ENCODE results near the gene EBP.
"Not testable (repeated sequence)": the region's sequence is repeated elsewhere in the genome, so short reads cannot be mapped to it uniquely, and the experiment has no call there.

EBP gene

DNA sequence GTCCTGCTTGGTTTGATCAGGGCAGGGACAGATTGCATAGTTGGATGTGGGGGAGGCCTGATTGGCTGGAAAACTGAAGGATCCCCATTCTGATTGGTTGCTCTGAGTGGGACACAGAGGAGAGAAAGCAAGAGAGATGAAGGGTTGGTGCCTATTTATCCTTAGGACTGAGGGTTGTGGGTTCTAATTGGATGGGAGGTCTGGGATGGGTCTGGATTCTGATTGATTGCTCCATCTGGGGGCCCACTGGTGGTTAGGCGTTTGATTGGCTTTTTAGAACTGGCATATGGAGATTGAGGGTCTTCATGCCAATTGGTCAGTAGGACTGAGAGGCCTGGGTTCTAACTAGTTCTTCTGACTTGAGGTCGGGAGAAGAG is 644 bp upstream of the EBP start:
- peak in 13 of 56 donors; percentile 1 to 40 (median 8) for DNase-seq

DNA sequence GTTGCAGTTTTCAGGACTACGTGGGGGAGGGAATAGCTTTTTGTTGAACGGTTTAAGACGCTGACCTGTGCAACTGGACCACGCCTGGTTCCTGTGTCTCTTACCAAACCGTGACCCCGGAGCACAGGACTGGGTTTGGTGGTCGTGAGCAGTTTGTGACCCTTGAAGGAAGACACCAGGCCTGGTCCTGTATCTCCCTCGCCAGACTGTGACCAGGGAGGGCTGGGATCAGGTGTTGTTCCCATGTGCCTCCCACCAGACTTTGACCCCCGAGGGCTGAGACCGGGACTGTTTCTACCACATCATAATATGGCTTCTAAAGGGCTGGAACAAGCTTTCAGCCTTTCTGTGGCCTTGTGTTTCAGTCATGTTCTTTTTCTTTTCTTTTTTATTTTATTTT is 683 bp downstream of the EBP start:
- peak in 1 of 56 donors; percentile 15 for DNase-seq

DNA sequence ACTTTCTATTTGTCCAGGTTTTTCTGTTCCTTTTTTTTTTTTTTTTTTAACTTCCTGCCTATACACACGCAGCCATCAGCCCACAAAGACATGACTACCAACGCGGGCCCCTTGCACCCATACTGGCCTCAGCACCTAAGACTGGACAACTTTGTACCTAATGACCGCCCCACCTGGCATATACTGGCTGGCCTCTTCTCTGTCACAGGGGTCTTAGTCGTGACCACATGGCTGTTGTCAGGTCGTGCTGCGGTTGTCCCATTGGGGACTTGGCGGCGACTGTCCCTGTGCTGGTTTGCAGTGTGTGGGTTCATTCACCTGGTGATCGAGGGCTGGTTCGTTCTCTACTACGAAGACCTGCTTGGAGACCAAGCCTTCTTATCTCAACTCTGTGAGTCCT is 2.1 kb downstream of the EBP start:
- no peak for DNase-seq

DNA sequence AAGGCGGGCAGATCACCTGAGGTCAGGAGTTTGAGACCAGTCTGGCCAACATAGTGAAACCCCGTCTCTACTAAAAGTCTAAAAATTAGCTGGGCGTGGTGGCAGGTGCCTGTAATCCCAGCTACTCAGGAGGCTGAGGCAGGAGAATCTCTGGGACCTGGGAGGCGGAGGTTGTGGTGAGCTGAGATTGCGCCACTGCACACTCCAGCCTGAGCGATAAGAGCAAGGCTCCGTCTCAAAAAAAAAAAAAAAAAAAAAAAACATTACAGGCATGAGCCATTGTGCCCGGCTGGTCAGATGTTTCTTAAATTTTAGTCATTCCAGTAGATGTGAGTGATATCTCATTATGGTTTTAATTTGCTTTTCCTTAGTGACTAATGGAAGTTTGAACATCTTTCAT is 4.2 kb downstream of the EBP start:
- DNase-seq, result not testable (repeated sequence)

DNA sequence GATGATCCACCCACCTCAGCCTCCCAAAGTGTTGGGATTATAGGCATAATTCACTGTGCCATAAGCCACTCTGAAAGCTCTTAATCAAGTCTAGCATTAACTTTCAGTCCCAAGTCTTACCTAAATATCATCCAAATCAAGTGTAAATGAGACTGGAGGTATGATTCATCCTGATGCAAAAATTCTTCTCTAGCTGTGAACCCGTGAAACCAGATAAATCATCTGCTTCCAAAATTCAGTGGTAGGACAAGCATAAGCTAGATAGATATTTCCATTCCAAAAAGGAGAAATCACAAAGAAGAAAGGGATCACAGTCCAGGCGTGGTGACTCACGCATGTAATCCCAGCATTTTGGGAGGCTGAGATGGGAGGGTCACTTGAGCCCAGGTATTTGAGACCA is 9.1 kb downstream of the EBP start:
- no peak for DNase-seq

DNA sequence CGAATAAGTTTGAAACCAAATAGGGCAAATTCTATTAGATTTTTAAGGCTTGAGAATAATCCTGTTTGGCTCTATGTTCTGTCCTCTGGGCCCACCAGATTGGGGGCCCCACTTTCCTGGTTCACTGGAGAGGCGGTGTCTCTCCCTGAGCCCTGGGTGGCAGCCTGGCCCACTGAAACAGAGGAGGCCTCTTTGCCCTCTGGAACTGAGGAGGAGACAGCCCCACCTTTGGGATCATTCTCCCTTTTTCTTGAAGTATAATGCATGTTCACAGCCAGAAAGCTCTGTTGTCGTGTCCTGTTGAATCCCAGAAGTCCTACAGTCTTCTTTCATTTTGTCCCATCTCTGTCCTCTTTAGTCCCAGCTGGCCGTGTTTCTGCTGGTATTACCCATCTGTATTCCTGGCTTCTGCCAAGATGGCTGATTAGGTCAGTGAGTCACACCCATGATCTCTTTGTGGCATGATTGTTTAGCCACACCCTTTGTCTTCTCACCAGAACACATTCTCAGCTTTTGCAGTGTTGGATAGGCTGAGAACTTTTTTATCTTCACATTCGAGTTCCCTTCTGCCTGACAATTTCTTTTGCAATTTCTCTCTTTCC is 9.9 kb downstream of the EBP start:
- DNase-seq, result no peak

DNA sequence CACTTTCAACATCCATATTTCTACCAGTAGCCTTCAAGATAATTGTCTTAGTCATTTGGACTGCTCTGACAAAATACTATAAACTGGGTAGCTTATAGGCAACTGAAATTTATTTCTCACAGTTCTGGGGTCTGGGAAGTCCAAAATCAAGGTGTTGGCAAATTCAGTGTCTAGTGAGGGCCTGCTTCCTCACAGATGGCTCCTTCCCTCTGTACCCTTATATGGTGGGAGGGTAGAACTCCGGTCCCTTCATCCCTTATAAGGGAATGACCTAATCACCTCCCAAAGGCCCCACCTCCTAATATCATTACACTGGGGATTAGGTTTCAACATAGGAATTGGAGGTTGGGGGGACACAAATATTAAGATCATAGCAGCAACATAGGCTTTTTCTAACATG is 10.6 kb downstream of the EBP start:
- no peak for DNase-seq

DNA sequence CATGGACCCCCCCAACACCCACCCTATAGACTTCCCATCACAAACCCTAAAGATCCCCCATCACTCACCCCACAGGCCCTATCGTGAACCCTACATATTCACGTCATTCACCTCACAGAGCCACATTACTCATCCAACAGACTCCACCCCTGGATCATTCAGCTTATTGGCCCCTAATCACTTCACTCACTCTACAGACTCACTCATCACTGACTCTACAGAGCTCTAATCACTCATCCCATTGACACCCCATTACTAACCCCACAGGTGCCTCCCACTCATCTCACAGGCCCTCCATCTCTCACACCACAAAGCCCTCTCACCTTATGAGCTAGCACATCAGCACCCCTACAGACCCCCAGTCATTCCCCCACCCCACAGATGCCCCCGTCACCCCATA is 11.6 kb downstream of the EBP start:
- DNase-seq, result no peak

DNA sequence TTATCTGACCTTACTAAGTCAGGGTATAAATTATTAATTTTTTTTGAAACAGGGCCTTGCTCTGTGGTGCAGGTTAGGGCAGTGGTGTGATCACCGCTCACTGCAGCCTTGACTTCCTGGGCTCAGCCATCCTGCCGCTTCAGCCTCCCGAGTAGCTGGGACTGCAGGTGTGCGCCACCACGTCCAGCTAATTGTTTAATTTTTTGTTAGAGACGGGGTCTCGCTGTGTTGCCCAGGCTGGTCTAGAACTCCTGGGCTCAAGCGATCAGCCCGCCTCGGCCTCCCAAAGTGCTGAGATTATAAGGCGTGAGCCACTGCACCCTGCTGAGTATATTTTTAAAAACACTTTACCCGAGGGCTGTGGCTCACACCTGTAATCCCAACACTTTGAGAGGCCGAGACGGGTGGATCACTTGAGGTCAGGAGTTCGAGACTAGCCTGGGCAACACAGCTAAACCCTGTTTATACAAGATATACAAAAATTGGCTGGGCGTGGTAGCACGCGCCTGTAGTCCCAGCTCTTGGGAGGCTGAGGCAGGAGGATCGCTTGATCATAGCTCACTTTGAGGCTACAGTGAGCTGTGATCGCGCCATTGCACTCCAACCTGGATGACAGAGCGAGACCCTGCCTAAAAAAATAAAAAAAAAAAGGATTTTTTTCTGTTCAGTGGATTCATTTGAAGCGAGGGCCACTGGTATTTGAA is 17.2 kb downstream of the EBP start:
- DNase-seq, result peak in 1 of 56 donors; percentile 15

DNA sequence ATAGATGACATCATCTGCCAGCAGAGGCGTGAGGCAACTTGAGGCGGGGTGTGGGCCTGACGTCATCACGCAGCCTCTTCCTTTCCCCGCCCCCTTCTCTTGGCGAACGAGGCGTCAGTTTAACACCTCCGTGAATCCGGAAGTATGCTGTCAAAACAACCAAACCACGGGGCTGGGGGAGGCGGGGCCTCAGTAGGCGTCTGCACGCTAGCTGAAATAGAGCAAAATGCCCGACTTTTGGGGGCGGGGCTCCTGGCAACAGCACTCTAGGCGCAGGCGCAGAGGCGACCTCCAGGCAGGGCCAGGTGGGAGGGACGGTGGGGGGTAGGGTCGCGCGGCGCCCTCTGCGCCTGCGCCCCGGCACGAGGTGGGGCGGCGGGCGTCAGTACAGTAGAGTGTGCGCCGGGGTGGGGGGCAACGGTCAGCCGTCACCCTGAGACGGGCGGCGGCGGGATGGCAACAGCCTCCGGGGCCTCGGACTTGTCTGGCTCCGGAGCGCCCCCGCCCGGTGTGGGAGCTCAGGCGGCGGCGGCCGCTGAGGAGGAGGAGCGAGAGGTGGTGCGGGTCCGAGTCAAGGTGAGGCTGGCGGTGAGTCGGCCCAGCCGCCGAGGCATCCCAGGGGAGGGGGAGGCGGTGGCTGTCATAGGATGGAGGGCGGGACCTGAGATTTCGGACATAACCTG is 17.9 kb downstream of the EBP start, which contains the start of gene TBC1D25:
Gene TBC1D25, plus strand, starts transcription at position 370 of the 683 bp plus-strand sequence. Its CDS starts 84 bp downstream, at position 454.
- DNase-seq, result peak; percentile 34 to 96 (median 88)

DNA sequence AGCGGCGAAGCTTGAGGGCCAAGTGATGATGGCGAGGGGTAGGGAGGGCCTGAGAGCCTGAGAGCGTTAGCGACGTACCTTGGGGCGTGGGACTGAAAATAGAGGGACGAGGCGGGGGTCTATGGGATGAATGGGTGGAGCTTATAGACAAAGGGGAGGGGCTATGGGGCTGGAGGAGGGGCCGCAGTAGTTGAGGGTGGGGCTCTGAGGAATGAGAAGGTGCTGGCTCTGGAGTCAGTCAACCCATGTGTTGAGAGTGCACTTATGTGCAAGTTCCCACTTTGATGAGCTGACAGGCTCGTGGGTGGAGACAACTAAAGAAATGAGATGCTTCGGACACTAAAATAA is 18.4 kb downstream of the EBP start:
- peak in 26 of 56 donors; percentile 5 to 57 (median 28) for DNase-seq

DNA sequence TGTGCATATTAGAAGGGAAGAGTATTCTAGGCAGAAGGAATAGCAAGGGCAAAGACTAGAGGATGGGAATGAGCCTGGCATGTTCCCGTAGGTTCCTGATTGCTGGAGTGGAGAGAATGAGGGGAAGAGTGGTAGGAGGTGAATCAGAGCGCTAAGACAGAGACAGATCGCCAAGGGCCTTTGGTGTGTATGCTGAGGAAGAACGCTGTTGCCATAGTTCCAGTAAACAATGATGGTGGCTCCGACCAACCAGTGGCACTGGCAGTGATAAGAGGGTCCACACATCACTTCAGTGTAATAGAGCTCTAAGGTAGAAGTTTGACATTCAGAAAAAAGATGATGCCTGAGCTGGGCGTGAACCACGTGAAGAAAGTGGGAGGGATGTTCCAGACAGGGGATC is 18.9 kb downstream of the EBP start:
- DNase-seq, result no peak

DNA sequence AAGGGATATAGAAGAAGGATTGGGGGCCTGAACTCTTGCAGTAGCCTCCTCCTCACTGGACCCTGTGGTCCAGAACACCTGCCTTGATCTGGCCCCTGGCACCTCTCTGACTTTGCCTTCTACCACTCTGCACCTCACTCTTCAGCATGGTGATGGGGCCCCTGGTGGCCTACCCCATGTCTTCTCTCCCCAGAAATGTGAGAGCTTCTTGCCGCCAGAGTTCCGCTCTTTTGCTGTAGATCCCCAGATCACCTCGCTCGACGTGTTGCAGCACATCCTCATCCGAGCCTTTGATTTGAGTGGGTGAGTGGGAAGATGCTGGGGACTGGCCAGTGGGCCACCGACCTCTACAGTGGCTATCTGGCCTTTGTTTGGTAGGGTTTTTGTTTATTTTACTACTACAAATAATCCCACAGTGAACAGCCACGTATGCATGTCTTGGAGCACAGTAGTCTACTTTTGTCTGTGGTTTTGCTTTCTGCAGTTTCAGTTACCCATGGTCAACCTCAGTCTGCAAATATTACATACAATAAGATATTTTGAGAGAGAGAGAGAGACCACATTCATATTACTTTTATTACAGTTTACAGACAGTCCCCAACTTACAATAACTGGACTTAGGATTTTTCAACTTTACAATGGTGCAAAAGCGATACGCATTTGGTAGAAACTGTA is 19.7 kb downstream of the EBP start:
- DNase-seq, result no peak

DNA sequence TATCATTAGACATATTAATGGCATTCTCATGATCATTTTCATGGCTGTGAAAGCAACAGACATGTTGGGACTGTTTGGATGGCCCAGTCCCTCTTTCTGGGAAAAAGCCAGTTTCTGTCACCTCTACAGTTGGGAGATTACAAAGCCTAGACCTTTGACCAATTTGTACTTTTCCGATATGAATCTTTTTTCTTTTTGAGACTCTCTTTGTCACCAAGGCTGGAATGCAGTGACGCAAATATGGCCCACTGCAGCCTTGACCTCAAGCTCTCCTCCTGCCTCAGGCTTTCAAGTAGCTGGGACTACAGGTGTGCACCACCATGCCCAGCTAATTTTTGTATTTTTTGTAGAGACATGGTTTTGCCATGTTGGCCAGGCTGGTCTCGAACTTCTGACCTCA is 27.3 kb downstream of the EBP start:
- no peak for DNase-seq

DNA sequence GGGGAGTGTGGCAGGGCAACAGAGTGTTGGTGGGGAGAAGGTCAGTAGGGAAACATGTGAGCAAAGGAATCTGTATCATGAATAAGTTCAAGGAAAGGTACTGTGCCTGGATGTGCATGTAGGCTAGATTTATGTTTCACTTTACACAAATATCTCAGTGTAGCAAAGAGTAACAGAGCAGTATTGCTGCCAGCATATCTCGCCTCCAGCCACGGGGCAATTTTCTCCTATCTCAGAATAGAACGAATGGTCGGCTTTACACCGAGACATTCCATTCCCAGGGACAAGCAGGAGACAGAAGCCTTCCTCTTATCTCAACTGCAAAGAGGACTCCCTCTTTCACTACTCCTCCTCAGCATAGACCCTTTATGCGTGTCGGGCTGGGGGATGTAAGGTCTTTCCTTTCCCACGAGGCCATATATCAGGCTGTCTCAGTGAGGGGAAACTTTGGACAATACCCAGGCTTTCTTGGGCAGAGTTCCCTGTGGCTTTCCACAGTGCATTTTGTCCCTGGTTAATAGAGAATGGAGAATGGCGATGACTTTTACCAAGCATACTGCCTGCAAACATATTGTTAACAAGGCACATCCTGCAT is 34.2 kb downstream of the EBP start:
- DNase-seq, result not testable (repeated sequence)

DNA sequence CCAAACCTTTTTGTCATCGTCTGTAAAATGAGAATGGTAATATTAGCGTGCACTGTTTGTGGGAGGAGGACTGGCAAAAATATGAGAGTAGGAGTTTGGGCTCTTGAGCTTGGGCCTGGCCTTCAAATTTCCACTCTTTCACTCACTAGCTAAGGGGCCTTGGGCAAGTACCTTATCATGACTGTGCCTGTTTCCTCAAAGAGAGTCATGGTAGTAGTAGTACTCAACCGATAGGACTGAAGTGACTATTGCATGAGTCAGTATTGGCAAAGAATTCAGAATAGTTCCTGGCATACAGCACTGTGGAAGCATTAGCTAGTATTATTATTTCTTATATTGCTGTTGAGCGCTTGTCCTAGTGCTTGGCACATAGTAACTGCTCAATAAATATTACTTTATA is 36.7 kb downstream of the EBP start:
- DNase-seq, result no peak

DNA sequence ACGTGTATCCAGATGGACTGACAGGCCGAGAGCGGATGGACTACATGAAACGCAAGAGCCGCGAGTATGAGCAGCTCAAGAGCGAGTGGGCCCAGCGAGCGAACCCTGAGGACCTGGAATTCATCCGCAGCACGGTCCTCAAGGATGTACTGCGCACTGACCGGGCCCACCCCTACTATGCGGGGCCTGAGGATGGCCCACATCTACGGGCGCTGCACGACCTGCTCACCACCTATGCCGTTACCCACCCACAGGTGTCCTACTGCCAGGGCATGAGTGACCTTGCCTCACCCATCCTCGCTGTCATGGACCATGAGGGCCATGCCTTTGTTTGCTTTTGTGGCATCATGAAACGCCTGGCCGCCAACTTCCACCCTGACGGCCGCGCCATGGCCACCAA is 38.0 kb downstream of the EBP start:
- no peak for DNase-seq

DNA sequence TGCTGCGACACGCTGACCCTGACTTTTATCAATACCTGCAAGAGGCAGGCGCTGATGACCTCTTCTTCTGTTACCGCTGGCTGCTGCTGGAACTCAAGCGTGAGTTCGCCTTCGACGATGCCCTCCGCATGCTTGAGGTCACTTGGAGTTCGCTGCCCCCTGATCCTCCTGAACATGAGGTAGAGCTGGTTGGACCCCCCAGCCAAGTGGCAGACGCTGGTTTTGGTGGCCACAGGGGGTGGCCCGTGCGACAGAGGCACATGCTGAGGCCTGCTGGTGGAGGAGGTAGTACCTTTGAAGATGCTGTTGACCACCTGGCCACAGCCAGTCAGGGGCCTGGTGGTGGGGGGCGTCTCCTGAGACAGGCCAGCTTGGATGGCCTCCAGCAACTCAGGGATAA is 38.4 kb downstream of the EBP start:
- DNase-seq, result no peak

DNA sequence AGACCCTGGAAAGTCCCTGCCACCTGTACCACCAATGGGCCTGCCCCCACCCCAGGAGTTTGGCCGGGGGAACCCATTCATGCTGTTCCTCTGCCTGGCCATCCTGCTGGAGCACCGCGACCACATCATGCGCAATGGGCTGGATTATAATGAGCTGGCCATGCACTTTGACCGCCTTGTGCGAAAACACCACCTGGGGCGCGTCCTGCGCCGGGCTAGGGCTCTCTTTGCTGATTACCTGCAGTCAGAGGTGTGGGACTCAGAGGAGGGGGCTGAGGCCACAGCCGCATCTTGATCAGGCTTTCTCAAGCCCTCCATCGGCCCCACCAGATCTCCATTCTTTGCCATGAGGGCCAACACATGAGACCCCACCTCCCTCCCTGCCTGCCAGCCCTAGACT is 39.1 kb downstream of the EBP start:
- no peak for DNase-seq

DNA sequence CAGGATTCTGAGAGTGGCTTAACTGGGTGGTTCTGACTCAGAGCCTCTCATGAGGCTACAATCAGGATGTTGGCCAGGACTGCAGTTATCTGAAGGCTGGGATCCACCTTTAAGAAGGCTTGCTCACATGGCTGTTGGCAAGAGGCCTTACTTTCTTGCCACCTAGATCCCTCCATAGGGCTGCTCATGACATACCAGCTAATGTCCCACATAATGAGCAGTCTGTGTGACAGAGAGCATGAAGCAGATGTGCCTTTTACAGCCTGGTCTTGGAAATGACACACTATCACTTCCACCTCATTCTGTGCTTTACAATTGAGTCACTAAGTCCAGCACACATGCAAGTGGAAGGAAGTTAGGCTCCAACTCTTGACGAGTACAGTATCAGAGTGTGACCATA is 48.4 kb downstream of the EBP start:
- DNase-seq, result no peak

DNA sequence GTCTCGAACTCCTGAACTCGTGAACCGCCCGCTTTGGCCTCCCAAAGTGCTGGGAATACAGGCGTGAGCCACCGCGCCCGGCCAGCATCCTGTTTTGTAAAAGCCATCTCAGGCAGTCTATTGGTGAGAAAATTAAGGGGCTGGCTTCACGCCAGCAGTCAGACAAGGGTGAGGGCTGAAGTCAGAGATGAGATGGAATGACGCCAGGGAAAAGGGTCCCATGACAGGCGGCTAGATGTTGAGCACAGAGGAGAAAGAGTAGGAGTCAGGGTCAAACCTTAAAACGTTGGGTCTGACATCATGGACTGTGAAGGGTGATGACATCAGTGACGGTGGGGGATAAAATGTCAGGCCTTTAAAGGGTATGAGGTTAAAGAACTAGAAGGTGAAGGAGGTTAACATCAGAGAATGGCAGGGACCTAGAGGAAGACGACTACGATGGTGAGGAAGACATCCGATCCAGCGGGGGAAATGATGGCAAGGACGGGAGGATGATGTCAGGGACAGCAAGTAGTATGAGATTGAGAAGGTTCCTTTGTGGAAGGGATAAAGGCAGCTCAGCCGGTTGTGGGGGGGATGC is 52.2 kb downstream of the EBP start:
- DNase-seq, result peak in 16 of 56 donors; percentile 2 to 53 (median 17)

Data from nucleus accumbens (tissue), 56 donors.